Muscle layer of colon (tissue), 2 donors: ENCODE measurements around the gene MAPK14.
"Not testable (repeated sequence)": the region's sequence is repeated elsewhere in the genome, so short reads cannot be mapped to it uniquely, and the experiment has no call there.

ENCODE experiments used
- H3K27ac ChIP-seq: one replicate; pipeline ENCODE4 v1.7.0; 2013; ENCODE audit warnings: low read depth, mild to moderate bottlenecking, low read length, moderate library complexity
- H3K27me3 ChIP-seq, 2 donors: one replicate each; pipeline ENCODE4 v1.7.0; 2013; ENCODE audit warnings: low read length in 2 of 2, mild to moderate bottlenecking in 2 of 2; ENCODE audit not compliant: insufficient read depth in 2 of 2, control insufficient read depth in 1 of 2
- H3K36me3 ChIP-seq: one replicate; pipeline ENCODE4 v1.7.0; 2013; ENCODE audit warnings: mild to moderate bottlenecking, low read length; ENCODE audit not compliant: insufficient read depth
- H3K4me1 ChIP-seq: one replicate; pipeline ENCODE4 v1.7.0; 2013; ENCODE audit warnings: mild to moderate bottlenecking, low read length; ENCODE audit not compliant: insufficient read depth
- H3K4me3 ChIP-seq, 2 donors: one replicate each; pipeline ENCODE4 v1.7.0; 2013; ENCODE audit warnings: low read length in 2 of 2, low read depth in 1 of 2, mild to moderate bottlenecking in 1 of 2, moderate library complexity in 1 of 2
- H3K9ac ChIP-seq: one replicate; pipeline ENCODE4 v1.7.0; 2013; ENCODE audit warnings: low read length
- H3K9me3 ChIP-seq: one replicate; pipeline ENCODE4 v1.7.0; 2013; ENCODE audit warnings: mild to moderate bottlenecking, low read length
- donor health status: abdominal sarcoma.
- donor health status: Adenocarcinoma of cecum.

MAPK14 gene

DNA sequence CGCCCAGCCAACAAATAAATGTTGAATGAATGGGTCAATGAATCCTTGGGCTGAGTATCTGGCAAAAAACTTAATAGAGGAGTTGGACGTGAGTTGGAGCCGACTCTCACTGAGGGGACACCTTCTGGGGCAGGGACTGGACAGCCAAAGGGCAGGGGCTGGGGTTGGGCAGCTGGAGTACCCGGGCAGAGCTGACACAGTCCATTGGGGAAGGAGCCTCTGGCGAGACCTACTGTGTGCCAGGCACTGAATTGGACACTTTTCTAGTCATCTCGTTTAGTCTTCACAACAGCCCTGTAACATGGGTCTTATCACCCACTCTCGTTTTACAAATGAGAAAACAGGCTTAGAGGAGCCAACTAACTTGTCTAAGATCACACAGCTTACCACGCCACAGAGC lies 98.0 kb downstream of the MAPK14 start:
- Histone ChIP-seq H3K9me3 (no peaks in the 10 kb centered on the region), H3K27ac (no peak overlapping the region), H3K36me3 (no peaks in the 10 kb centered on the region), H3K4me3 (no peak overlapping the region), H3K4me1 (peaks cover under 1% of the 10 kb centered on the region), H3K27me3 (peaks cover 3 to 8% of the 10 kb centered on the region in 2 donors), H3K9ac (no peak overlapping the region)

DNA sequence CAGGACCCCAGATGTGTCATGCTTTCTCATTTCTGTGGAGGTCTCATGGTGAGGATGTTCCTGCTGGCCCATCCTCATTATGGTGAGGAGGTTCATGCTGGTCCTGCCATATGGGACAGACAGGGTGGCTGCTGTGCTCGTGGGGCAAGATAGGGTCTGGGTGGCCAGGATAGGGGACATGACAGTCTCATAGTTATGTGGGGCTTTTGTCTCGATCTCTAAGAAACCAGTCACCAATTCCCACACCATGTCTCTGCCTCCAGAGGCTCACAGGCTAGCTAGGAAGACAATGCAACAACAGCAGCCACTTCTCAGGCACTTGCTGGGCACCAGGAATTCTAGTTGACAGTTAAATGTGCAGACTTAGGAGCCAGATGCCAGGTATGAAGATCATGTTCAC lies 98.5 kb downstream of the MAPK14 start:
- no peak overlapping the region for H3K9ac ChIP-seq
- no peak overlapping the region for H3K4me3 ChIP-seq
- no peaks in the 10 kb centered on the region for H3K36me3 ChIP-seq
- no peaks in the 10 kb centered on the region for H3K9me3 ChIP-seq
- H3K4me1 ChIP-seq, result peaks cover 6% of the 10 kb centered on the region
- peaks cover 3 to 13% of the 10 kb centered on the region in 2 donors for H3K27me3 ChIP-seq
- no peak overlapping the region for H3K27ac ChIP-seq

DNA sequence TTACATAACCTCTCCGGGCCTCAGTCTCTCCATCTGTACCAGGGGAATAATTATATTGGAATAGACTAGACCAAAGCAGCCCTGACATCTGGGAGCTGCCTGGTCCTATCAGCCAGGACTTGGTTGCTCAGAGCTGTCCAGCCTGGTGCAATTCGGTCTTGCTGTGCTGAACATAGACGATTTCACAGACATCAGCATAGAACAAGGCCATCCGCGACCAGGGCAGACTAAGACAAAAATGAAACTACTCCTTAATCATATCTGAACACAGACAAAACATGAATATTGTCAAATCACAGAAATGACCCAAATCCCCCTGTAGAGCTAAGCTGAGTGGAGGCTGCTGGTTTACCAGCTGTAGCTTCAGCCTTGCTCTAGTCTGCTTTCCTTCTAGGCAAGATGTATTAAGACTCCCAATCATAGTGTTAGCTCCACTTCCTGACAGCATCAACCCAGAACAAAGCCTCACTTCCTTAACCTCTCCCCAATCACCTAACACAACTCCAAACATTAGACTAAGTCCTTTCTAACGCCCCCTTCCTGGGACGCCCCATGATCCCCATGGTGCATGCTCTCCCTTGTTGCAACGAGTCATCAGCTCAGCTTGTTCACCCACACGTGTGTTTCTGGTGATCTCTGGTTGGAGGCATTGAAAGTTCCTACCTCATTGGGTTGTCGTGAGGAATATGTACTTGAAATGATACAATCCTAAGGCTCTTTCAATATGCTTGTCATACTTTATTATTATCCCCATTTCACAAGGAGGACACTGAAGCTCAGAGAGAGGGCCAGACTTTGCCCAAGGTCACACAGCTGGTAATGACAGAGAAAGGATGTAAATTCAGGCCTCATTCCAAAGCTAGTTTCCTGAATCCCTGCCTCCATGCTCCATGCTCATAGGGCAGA lies 99.2 kb downstream of the MAPK14 start:
- peaks cover 3 to 16% of the 10 kb centered on the region in 2 donors for H3K27me3 ChIP-seq
- peaks cover 12% of the 10 kb centered on the region for H3K4me1 ChIP-seq
- no peak overlapping the region for H3K27ac ChIP-seq
- no peak overlapping the region for H3K4me3 ChIP-seq
- no peaks in the 10 kb centered on the region for H3K36me3 ChIP-seq
- no peaks in the 10 kb centered on the region for H3K9me3 ChIP-seq
- H3K9ac ChIP-seq, result no peak overlapping the region

DNA sequence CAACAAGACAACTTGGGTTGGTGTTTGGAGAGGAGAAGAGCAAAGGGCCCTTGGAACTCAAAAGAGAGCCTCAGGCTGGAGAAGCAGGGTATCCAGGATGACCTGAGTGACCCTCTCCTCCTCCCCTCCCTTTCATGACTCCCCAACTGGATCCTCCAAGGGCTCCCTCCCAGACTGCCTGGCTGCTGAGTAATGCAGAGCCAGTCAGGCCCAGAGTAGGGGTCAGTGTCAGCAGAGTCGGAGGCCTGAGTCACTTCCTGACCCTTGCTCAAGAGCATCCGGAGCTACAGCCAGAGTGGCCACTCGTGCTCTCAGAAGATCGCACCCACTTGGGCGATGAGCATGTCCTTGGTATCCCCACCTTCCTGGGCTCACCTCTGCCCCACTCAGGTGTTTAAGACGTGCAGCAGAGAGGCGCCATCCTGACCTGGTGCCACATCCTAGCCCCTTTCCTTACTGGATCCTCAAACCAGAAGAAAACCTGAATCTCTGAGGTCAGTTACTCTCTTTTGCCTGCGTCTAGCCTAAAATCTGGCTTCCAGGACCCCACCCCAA lies 99.9 kb downstream of the MAPK14 start:
- Histone ChIP-seq H3K36me3 (no peaks in the 10 kb centered on the region), H3K27ac (no peak overlapping the region), H3K9ac (no peak overlapping the region), H3K4me1 (peaks cover 18% of the 10 kb centered on the region), H3K27me3 (peaks cover 3 to 16% of the 10 kb centered on the region in 2 donors), H3K4me3 (no peak overlapping the region), H3K9me3 (no peaks in the 10 kb centered on the region)

DNA sequence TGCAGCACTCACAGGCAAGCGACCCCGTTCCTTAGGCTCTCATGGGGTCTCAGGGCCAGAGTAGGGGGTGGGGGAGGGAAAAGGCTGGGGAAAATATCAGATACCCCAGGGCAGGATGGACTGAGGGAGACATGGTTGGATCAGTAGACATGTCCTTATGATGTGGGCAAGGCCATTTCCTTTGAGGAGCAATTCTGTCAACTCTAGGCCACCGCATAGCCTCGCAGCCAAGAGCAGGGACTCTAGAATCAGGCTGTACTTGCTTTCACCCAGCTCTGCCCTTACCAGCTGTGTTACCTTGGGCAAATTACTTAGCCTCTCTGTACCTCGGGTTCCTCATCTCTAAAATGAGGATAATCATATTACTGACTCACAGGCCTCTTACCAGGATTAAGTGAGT lies 100.5 kb downstream of the MAPK14 start:
- no peak overlapping the region for H3K27ac ChIP-seq

DNA sequence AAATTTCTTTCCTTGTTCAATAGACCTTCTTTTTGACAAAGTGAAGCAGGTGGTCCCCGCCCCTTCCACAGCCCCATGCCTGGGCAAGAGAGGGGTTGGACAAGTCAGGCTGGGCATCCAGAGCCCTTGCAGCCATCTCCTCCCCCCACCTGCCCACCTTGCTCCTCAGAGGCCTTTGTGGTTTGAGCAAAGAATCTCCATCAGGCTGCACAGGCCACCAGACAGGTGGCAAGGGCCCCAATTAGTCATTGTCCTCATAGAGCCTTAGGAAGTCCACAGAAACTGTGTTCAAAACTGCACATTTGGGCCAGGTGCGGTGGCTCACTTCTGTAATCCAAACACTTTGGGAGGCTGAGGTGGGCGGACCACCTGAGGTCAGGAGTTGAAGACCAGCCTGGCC lies 101.2 kb downstream of the MAPK14 start:
- peaks cover 18% of the 10 kb centered on the region for H3K4me1 ChIP-seq
- H3K27ac ChIP-seq, result no peak overlapping the region

More for the DNA sequence above, 100.5 kb downstream of the MAPK14 start:
- H3K9ac ChIP-seq, result no peak overlapping the region
- H3K9me3 ChIP-seq, result no peaks in the 10 kb centered on the region
- no peaks in the 10 kb centered on the region for H3K36me3 ChIP-seq
- peaks cover 18% of the 10 kb centered on the region for H3K4me1 ChIP-seq
- H3K4me3 ChIP-seq, result no peak overlapping the region
- H3K27me3 ChIP-seq, result peaks cover 3 to 16% of the 10 kb centered on the region in 2 donors

DNA sequence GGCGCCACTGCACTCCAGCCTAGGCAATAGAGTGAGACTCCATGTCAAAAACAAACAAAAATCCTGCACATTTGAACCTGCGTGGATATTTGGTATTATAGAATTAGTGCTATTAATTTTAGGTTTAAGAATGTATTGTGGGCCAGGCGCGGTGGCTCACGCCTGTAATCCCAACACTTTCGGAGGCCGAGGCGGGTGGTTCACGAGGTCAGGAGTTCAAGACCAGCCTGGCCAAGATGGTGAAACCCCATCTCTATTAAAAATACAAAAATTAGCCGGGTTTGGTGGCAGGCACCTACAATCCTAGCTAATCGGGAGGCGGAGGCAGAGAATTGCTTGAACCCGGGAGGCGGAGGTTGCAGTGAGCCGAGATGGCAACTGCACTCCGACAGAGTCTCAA lies 101.7 kb downstream of the MAPK14 start:
- not testable (repeated sequence) for H3K36me3 ChIP-seq, H3K4me3 ChIP-seq, H3K9ac ChIP-seq, H3K9me3 ChIP-seq, H3K27ac ChIP-seq
- Histone ChIP-seq H3K4me1 (peaks cover 18% of the 10 kb centered on the region), H3K27me3 (peaks cover 3 to 16% of the 10 kb centered on the region in 2 donors)

More for the DNA sequence above, 101.2 kb downstream of the MAPK14 start:
- H3K9me3 ChIP-seq, result no peaks in the 10 kb centered on the region
- H3K9ac ChIP-seq, result no peak overlapping the region
- H3K36me3 ChIP-seq, result no peaks in the 10 kb centered on the region
- peaks cover 3 to 16% of the 10 kb centered on the region in 2 donors for H3K27me3 ChIP-seq
- no peak overlapping the region for H3K4me3 ChIP-seq

DNA sequence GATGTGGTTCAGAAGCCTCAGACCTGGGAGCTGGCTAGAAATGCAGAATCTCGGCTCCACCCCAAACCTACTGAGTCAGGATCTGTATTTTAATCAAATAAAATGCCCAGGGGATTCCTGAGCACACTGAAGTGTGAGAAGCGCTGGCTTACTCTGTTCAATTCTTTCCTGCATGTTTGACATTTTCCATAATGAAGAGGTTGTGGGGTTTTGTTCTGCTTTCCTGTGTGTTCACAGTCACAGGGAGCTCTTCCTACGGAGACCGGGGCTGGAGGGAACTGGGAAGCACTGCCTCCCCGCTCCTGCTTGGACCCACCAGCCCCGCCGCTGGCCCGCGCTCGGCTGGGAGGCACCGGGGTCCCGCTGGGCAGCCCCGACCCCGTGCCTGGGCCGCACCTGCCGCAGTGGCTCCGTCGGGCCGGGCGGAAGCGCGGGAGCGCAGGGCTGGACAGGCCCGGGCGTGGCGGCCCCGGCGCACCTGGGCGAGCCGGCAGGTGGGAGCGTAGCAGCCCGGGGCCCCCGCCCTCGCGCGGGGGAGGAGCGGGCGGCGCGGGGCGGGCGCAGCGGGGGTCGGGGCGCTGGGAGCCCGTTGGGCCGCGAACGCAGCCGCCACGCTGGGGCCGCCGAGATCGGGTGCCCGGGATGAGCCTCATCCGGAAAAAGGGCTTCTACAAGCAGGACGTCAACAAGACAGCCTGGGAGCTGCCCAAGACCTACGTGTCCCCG lies 102.5 kb downstream of the MAPK14 start, which contains the start of gene MAPK13:
MAPK13 (plus strand) TSS at position 573 of the 726 bp plus-strand sequence; CDS start at position 643, 70 bp downstream.
- no peak within 1 kb of the TSS for H3K27ac ChIP-seq
- no peaks in the 10 kb centered on the region for H3K36me3 ChIP-seq
- H3K9me3 ChIP-seq, result no peaks in the 10 kb centered on the region
- H3K27me3 ChIP-seq, result peaks cover 3 to 16% of the 10 kb centered on the region in 2 donors
- H3K9ac ChIP-seq, result no peak within 1 kb of the TSS
- H3K4me1 ChIP-seq, result peaks cover 18% of the 10 kb centered on the region
- H3K4me3 ChIP-seq, result peak within 1 kb of the TSS; percentile 27 to 47

DNA sequence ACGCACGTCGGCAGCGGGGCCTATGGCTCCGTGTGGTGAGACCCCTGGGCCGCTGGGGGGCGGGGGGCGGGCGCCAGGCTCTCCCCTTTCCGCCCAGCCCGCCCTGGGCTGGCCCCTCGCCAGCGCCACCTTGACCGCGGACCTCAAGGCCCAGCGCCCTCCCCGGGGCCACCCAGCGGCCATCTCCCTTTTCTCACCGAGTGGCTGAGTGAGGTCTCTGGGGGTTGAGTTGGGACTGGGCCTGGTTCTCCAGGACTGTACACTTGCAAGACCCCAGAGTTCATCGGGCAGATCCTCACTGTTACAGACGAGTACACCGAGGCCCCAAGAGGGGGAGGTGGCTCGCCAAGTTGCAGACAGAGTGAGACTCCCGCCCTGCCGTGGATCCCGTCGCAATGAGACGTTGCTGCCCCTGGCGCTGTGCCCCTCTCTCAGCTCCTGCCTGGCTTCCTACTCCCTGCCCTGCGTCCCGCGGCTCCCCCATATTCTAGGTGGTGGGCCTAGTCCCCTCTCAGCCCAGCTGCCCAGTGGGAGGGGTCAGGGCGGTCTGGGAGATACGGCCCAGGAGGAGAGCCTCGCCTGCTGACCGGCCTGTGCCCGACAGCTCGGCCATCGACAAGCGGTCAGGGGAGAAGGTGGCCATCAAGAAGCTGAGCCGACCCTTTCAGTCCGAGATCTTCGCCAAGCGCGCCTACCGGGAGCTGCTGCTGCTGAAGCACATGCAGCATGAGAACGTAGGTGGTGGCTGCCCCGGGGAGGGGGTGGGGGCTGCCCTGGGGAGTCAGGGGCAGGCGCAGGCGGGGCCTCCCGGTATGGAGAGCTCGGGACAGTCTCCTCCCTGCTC lies 103.3 kb downstream of the MAPK14 start:
- H3K9ac ChIP-seq, result no peak overlapping the region
- peak overlapping the region; percentile 27 to 47 for H3K4me3 ChIP-seq
- H3K4me1 ChIP-seq, result peaks cover 18% of the 10 kb centered on the region
- H3K36me3 ChIP-seq, result no peaks in the 10 kb centered on the region
- no peak overlapping the region for H3K27ac ChIP-seq
- H3K27me3 ChIP-seq, result peaks cover 3 to 16% of the 10 kb centered on the region in 2 donors
- no peaks in the 10 kb centered on the region for H3K9me3 ChIP-seq

DNA sequence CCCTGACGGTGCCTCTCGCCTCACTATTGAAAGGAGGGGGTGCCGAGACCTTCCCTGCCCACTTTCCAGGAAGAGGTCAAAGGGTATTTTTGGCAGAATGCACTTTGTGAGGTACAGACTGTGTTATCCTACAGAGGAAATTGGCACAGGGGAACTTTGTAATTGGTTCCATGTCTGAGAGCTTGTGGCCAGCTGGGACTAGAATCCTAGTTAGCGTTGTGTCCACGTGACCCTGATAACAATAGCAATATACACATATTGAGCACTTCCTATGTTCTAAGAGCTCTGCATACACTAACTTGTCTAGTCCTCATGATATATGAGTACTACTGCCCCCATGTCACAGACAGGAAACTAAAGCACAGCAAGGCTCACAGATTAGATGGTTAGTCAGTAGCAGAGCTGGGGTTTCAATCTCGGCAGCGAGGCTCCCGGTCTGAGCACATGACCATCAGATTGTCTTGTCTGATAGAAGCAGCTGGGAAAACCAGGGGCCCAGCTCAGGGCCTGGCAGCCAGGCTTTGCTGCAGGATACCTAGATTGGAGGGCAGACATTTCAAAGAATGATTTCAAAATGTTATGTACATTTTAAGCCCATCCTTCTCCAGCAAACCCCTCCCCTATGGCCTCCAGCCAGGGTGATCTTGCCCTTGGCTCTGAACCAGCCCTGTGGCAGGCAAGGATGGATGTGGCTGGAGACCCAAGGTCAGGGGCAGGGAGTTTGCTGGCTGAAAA lies 104.1 kb downstream of the MAPK14 start:
- no peak overlapping the region for H3K27ac ChIP-seq
- no peaks in the 10 kb centered on the region for H3K9me3 ChIP-seq
- H3K9ac ChIP-seq, result no peak overlapping the region
- no peaks in the 10 kb centered on the region for H3K36me3 ChIP-seq
- H3K4me1 ChIP-seq, result peaks cover 18% of the 10 kb centered on the region
- peak overlapping the region in 1 of 2 donors; percentile 47 for H3K4me3 ChIP-seq
- peaks cover 3 to 12% of the 10 kb centered on the region in 2 donors for H3K27me3 ChIP-seq
